Measurements from ENCODE around the gene MOSPD3. TPM values are rescaled to one million over a fixed set of nuclear protein-coding genes. Genes with fewer than 3 reads are reported as not detected.

Gene MOSPD3
- total and polyA plus RNA-seq, 10 of the 15 experiments (the other 5 are each of a cell fraction or from before 2014, with no cell fraction given), result 0.61 to 13.6 (median 4.1) TPM

DNA sequence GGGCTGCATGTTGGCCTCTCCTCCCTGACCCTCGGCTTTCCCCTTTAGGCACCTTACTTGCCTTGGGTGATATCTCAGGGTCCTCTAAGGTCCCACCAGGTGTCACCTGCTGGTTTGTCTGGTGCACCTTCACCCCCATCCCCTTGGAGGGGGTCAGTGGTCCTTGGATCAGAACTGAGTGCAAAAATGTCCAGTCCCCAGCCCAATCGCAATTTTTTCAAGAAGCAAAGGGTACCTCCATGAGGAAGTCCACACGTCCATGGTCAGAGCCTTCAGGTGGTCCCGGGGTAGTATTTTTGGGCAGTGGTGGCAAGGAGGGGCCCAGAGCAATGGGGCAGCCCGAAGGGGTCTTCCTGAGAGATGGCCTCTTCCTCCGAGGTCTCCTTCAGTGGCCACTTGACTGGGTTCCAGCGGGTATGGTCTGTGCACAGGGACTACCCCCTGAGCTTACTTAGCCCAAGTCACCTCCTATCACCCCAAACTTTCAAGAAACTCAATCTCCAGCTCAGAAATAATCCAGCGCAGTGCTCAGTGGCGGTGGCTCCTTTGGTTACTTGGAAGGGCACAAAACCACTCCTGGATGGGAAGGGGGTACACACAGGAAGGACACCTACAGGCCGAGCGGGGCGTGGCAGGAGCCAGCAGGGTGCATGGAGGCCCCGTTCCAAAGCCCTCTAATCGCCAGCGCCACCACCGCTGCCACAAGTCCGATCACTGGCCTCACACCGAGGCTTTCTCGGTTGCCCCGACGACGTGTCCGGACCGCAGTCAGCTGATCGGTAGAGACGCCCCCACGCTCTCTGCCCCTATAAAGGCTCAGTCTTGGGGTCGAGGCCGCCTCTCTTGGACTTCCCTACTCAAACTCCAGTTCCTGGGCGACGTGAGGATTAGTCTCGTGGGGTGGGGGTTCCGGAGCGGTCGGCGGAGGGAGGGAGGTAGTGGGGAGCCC lies 43.2 kb upstream of the MOSPD3 start (continued):
- TF ChIP-seq MYB (IDR thresholded peaks at IDR 0.05; ENCODE audit: borderline replicate concordance, low read depth, low read length), result no peak
- TF ChIP-seq, protein P1, sequence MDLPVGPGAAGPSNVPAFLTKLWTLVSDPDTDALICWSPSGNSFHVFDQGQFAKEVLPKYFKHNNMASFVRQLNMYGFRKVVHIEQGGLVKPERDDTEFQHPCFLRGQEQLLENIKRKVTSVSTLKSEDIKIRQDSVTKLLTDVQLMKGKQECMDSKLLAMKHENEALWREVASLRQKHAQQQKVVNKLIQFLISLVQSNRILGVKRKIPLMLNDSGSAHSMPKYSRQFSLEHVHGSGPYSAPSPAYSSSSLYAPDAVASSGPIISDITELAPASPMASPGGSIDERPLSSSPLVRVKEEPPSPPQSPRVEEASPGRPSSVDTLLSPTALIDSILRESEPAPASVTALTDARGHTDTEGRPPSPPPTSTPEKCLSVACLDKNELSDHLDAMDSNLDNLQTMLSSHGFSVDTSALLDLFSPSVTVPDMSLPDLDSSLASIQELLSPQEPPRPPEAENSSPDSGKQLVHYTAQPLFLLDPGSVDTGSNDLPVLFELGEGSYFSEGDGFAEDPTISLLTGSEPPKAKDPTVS (IDR thresholded peaks at IDR 0.05; ENCODE audit: low read depth, low read length), result no peak
- TF ChIP-seq SUZ12 (IDR thresholded peaks at IDR 0.05; ENCODE audit: unreplicated experiment), result no peak
- no peak for TF ChIP-seq JUND (IDR thresholded peaks at IDR 0.05; ENCODE audit: low read depth, low read length)
- TF ChIP-seq RUNX3 (IDR thresholded peaks at IDR 0.05; ENCODE audit: low read length), result peak; percentile 66
- TF ChIP-seq, protein P2, sequence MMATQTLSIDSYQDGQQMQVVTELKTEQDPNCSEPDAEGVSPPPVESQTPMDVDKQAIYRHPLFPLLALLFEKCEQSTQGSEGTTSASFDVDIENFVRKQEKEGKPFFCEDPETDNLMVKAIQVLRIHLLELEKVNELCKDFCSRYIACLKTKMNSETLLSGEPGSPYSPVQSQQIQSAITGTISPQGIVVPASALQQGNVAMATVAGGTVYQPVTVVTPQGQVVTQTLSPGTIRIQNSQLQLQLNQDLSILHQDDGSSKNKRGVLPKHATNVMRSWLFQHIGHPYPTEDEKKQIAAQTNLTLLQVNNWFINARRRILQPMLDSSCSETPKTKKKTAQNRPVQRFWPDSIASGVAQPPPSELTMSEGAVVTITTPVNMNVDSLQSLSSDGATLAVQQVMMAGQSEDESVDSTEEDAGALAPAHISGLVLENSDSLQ (IDR thresholded peaks at IDR 0.05), result no peak
- TF ChIP-seq MEF2B (IDR thresholded peaks at IDR 0.05; ENCODE audit: partially characterized antibody, poor library complexity, severe bottlenecking), result no peak
- TF ChIP-seq NRF1 (conservative IDR thresholded peaks at IDR 0.05; ENCODE audit: low read depth, low read length), result no peak
- TF ChIP-seq BHLHE40 (IDR thresholded peaks at IDR 0.05; ENCODE audit: borderline replicate concordance in 1 of 2, low read depth in 2 of 2, low read length in 1 of 2), result no peak
- TF ChIP-seq RCOR1 (conservative IDR thresholded peaks at IDR 0.05; ENCODE audit: low read depth, low read length), result no peak
- TF ChIP-seq RFX5 (IDR thresholded peaks at IDR 0.05; ENCODE audit: low read depth, low read length), result no peak
- no peak for TF ChIP-seq LARP7 (IDR thresholded peaks at IDR 0.05)
- no peak for TF ChIP-seq CBX5 (IDR thresholded peaks at IDR 0.05; ENCODE audit: low read depth)
- TF ChIP-seq, protein P3, sequence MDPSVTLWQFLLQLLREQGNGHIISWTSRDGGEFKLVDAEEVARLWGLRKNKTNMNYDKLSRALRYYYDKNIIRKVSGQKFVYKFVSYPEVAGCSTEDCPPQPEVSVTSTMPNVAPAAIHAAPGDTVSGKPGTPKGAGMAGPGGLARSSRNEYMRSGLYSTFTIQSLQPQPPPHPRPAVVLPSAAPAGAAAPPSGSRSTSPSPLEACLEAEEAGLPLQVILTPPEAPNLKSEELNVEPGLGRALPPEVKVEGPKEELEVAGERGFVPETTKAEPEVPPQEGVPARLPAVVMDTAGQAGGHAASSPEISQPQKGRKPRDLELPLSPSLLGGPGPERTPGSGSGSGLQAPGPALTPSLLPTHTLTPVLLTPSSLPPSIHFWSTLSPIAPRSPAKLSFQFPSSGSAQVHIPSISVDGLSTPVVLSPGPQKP (IDR thresholded peaks at IDR 0.05; ENCODE audit: low read depth, low read length), result no peak
- TF ChIP-seq KAT2A (conservative IDR thresholded peaks at IDR 0.05; ENCODE audit: control insufficient read depth, low read depth, low read length), result no peak
- TF ChIP-seq NFIC (IDR thresholded peaks at IDR 0.05; ENCODE audit: low read depth, low read length), result no peak
- peak; percentile 32; the same call in 1 of the 2 replicates for TF ChIP-seq CREB1 (IDR thresholded peaks at IDR 0.05; ENCODE audit: low read depth)
- no peak for TF ChIP-seq HDAC2 (IDR thresholded peaks at IDR 0.05)
- TF ChIP-seq CHD1 (IDR thresholded peaks at IDR 0.05; ENCODE audit: low read depth, low read length), result no peak
- TF ChIP-seq CREM (IDR thresholded peaks at IDR 0.05; ENCODE audit: low read depth), result no peak
- peak; percentile 63 for TF ChIP-seq POLR2A (IDR thresholded peaks at IDR 0.05; ENCODE audit: low read depth, low read length)
- no peak for TF ChIP-seq EZH2 (IDR thresholded peaks at IDR 0.05; ENCODE audit: borderline replicate concordance, control insufficient read depth, low read depth, low read length)
- TF ChIP-seq NR2F1 (conservative IDR thresholded peaks at IDR 0.05), result no peak
- no peak for TF ChIP-seq ATF7 (IDR thresholded peaks at IDR 0.05; ENCODE audit: low read depth)
- TF ChIP-seq RELA (IDR thresholded peaks at IDR 0.05; ENCODE audit: borderline replicate concordance, partially characterized antibody), result no peak
- no peak for TF ChIP-seq STAT3 (IDR thresholded peaks at IDR 0.05; ENCODE audit: low read depth, low read length)
- no peak for TF ChIP-seq HDAC6 (IDR thresholded peaks at IDR 0.05; ENCODE audit: unreplicated experiment)
